ENCODE results near the gene SLC43A3.

The SLC43A3 gene

GRCh38 chr11:57396744-57397143 is 30.2 kb downstream of the SLC43A3 start:
- POLR2A ChIA-PET (ENCODE audit: low non-redundant PET) = no interaction called here
- TF ChIP-seq CTCF (conservative IDR thresholded peaks at IDR 0.05; ENCODE audit: low read depth) = no peak
- CTCF ChIA-PET = no interaction called here
- no peak overlapping the region for H3K27ac ChIP-seq
- DNase-seq (ENCODE audit: low spot score) = no peak

- ChIA-PET POLR2A (ENCODE audit: low non-redundant PET) (no interaction called here), CTCF (interaction anchor here (0.6 to 0.9 kb wide), 3 partner anchors 12 to 130 kb away, joined by 3 read pairs; no protein-coding TSS in a partner anchor)
- H3K27ac ChIP-seq = no peak overlapping the region
- TF ChIP-seq CTCF (conservative IDR thresholded peaks at IDR 0.05; ENCODE audit: low read depth) = no peak
- no peak for DNase-seq (ENCODE audit: low spot score)
These were observed 30.9 kb downstream of the SLC43A3 start for GRCh38 chr11:57395905-57396623.

GRCh38 chr11:57394203-57394965 is 32.5 kb downstream of the SLC43A3 start:
- POLR2A ChIA-PET (ENCODE audit: low non-redundant PET) = no interaction called here

GRCh38 chr11:57392763-57393105 is 34.2 kb downstream of the SLC43A3 start:
- TF ChIP-seq CTCF (conservative IDR thresholded peaks at IDR 0.05; ENCODE audit: low read depth) = no peak
- H3K27ac ChIP-seq = no peak overlapping the region
- ChIA-PET CTCF (no interaction called here), POLR2A (ENCODE audit: low non-redundant PET) (no interaction called here)
- no peak for DNase-seq (ENCODE audit: low spot score)

More at GRCh38 chr11:57394203-57394965, 32.5 kb downstream of the SLC43A3 start:
- CTCF ChIA-PET = no interaction called here
- no peak for TF ChIP-seq CTCF (conservative IDR thresholded peaks at IDR 0.05; ENCODE audit: low read depth)
- no peak overlapping the region for H3K27ac ChIP-seq
- no peak for DNase-seq (ENCODE audit: low spot score)

GRCh38 chr11:57392066-57392762 is 34.7 kb downstream of the SLC43A3 start:
- POLR2A ChIA-PET (ENCODE audit: low non-redundant PET) = no interaction called here
- no peak for DNase-seq (ENCODE audit: low spot score)
- TF ChIP-seq CTCF (conservative IDR thresholded peaks at IDR 0.05; ENCODE audit: low read depth) = no peak
- no peak overlapping the region for H3K27ac ChIP-seq
- CTCF ChIA-PET = no interaction called here

- ChIA-PET CTCF (no interaction called here), POLR2A (ENCODE audit: low non-redundant PET) (no interaction called here)
- TF ChIP-seq CTCF (conservative IDR thresholded peaks at IDR 0.05; ENCODE audit: low read depth) = no peak
- no peak for DNase-seq (ENCODE audit: low spot score)
- no peak overlapping the region for H3K27ac ChIP-seq
These were observed 35.4 kb downstream of the SLC43A3 start for GRCh38 chr11:57391539-57391938.
